ENCODE data around the gene RBM19. TPM values are rescaled to one million over a fixed set of nuclear protein-coding genes. Genes with fewer than 3 reads are reported as not detected.

Gene RBM19
- 19.8 and 21.1 TPM in 2 replicates for total RNA-seq

GRCh38 chr12:113965951-113966797, at the start of gene RBM19:
RBM19 (minus strand) TSS chr12:113966325; CDS start chr12:113966227, 98 bp downstream.

Data from smooth muscle cell of trachea (primary cell).